H1 (cell line): ENCODE results near the gene DPT. TPM values are rescaled to one million over a fixed set of nuclear protein-coding genes. Genes with fewer than 3 reads are reported as not detected.

Experiments used
- CTCF ChIA-PET: fragments of 300-600 bp; sonication (Branson Sonifier 250); formaldehyde crosslinking; loops from one replicate; lab custom pipeline; 2021; ENCODE audit not compliant: partially characterized antibody; lab: Charles Lee
- POLR2A ChIA-PET: fragments of 300-600 bp; sonication (Branson Sonifier 250); formaldehyde crosslinking; loops from one replicate; lab custom pipeline; 2021; ENCODE audit warnings: inconsistent platforms; ENCODE audit not compliant: partially characterized antibody; lab: Charles Lee
- DNase-seq, 2 experiments: peaks; one replicate each; pipeline versions ENCODE4 v3.0.0 to v3.0.0-alpha.2; 2010 to 2022; ENCODE audit warnings: low spot score in 2 of 2, low read depth in 1 of 2, mixed read lengths in 1 of 2
- FAIRE-seq: peaks from 2 replicates; lab custom pipeline; 2011; peaks lifted over from hg19 to GRCh38; lab: Jason Lieb, UNC
- H2AFZ ChIP-seq: 2 replicates; pipeline ENCODE4 v1.8.1; 2012; ENCODE audit warnings: low read length, inconsistent platforms
- H2AK5ac ChIP-seq: 2 replicates; pipeline ENCODE4 v1.6.1; 2013; ENCODE audit warnings: low read depth, low read length
- H2BK120ac ChIP-seq: replicated peaks from 2 replicates; pipeline ENCODE3; 2013; ENCODE audit warnings: low read depth, low read length, inconsistent platforms
- H2BK12ac ChIP-seq: 2 replicates; pipeline ENCODE4 v1.6.1; 2013; ENCODE audit warnings: low read depth, low read length
- H2BK15ac ChIP-seq: 2 replicates; pipeline ENCODE4 v1.6.1; 2013; ENCODE audit warnings: low read length
- H2BK20ac ChIP-seq: 2 replicates; pipeline ENCODE4 v1.6.1; 2013; ENCODE audit warnings: low read length
- H2BK5ac ChIP-seq: 2 replicates; pipeline ENCODE4 v1.6.1; 2013; ENCODE audit warnings: low read depth, low read length
- H3K14ac ChIP-seq: 2 replicates; pipeline ENCODE4 v1.6.1; 2013; ENCODE audit warnings: inconsistent platforms; ENCODE audit not compliant: insufficient read length
- H3K18ac ChIP-seq: 2 replicates; pipeline ENCODE4 v1.6.1; 2013; ENCODE audit warnings: low read length; ENCODE audit errors: extremely low read depth
- H3K23ac ChIP-seq: 2 replicates; pipeline ENCODE4 v1.6.1; 2013; ENCODE audit warnings: inconsistent platforms; ENCODE audit not compliant: insufficient read length
- H3K23me2 ChIP-seq: 2 replicates; pipeline ENCODE4 v1.6.1; 2013; ENCODE audit warnings: low read depth, low read length
- H3K27ac ChIP-seq: 2 replicates; pipeline ENCODE4 v1.6.1; 2011; ENCODE audit warnings: low read depth, low read length, inconsistent platforms
- H3K27me3 ChIP-seq, 4 experiments: replicated peaks in 1 of 4; 1 replicate in 1 of 4; 2 replicates in 3 of 4; pipeline versions ENCODE4 v1.6.1 to v1.8.1; 2011 to 2013; ENCODE audit warnings: low read length in 3 of 4, mild to moderate bottlenecking in 3 of 4, inconsistent platforms in 2 of 4, mixed read lengths in 2 of 4, moderate library complexity in 1 of 4; ENCODE audit not compliant: control insufficient read depth in 3 of 4, insufficient read depth in 3 of 4; ENCODE audit errors: extremely low read depth in 1 of 4
- H3K36me3 ChIP-seq, 4 experiments: 2 replicates each; pipeline versions ENCODE4 v1.6.1 to v1.8.1; 2011 to 2013; ENCODE audit warnings: mild to moderate bottlenecking in 4 of 4, low read length in 3 of 4, moderate library complexity in 2 of 4, control low read depth in 1 of 4, inconsistent platforms in 1 of 4; ENCODE audit not compliant: insufficient read depth in 4 of 4, control insufficient read depth in 2 of 4
- H3K4ac ChIP-seq: replicated peaks from 2 replicates; pipeline ENCODE3; 2013; ENCODE audit warnings: low read length, low read depth, mixed read lengths, inconsistent platforms; ENCODE audit not compliant: insufficient read length
- H3K4me1 ChIP-seq, 4 experiments: replicated peaks in 1 of 4; 1 replicate in 1 of 4; 2 replicates in 3 of 4; pipeline versions ENCODE4 v1.6.1 to v1.8.1; 2011 to 2013; ENCODE audit warnings: low read length in 3 of 4, inconsistent platforms in 2 of 4, mixed read lengths in 1 of 4; ENCODE audit not compliant: insufficient read depth in 4 of 4, control insufficient read depth in 3 of 4
- H3K4me2 ChIP-seq, 2 experiments: 2 replicates each; pipeline versions ENCODE4 v1.6.1 to v1.8.1; 2011 to 2013; ENCODE audit warnings: low read depth in 2 of 2, low read length in 2 of 2, control low read depth in 1 of 2, inconsistent platforms in 1 of 2, mild to moderate bottlenecking in 1 of 2; ENCODE audit not compliant: insufficient read depth in 1 of 2
- H3K4me3 ChIP-seq, 4 experiments: fragments of 200-600, 300-600 bp in 1 of 4; sonication (generic), shearing (Covaris generic), sonication (Bioruptor Twin) in 1 of 4; 2 replicates each; pipeline versions ENCODE4 v1.5.1 to v1.8.1; 2011 to 2016; ENCODE audit warnings: low read length in 4 of 4, low read depth in 3 of 4, control low read depth in 2 of 4, inconsistent platforms in 2 of 4, mild to moderate bottlenecking in 2 of 4, mixed read lengths in 1 of 4, moderate library complexity in 1 of 4; ENCODE audit not compliant: insufficient read depth in 2 of 4; ENCODE audit errors: extremely low read depth in 1 of 4
- H3K56ac ChIP-seq: replicated peaks from 2 replicates; pipeline ENCODE3; 2013; ENCODE audit warnings: low read depth, mild to moderate bottlenecking, mixed read lengths, low read length, inconsistent platforms; ENCODE audit not compliant: insufficient read length
- H3K79me1 ChIP-seq: 2 replicates; pipeline ENCODE4 v1.6.1; 2013; ENCODE audit warnings: low read depth, low read length, control low read depth
- H3K79me2 ChIP-seq, 2 experiments: 2 replicates each; pipeline versions ENCODE4 v1.6.1 to v1.8.1; 2012 to 2013; ENCODE audit warnings: low read length in 2 of 2, mild to moderate bottlenecking in 2 of 2, inconsistent platforms in 1 of 2; ENCODE audit not compliant: insufficient read depth in 2 of 2, control insufficient read depth in 1 of 2
- H3K9ac ChIP-seq, 4 experiments: replicated peaks in 1 of 4; 1 replicate in 1 of 4; 2 replicates in 3 of 4; pipeline versions ENCODE4 v1.6.1 to v1.8.1; 2011 to 2013; ENCODE audit warnings: low read depth in 3 of 4, low read length in 3 of 4, control low read depth in 2 of 4, mild to moderate bottlenecking in 2 of 4, moderate library complexity in 2 of 4, inconsistent platforms in 1 of 4; ENCODE audit errors: extremely low read depth in 1 of 4
- H3K9me3 ChIP-seq, 2 experiments: 2 replicates each; pipeline versions ENCODE4 v1.6.1 to v1.8.1; 2012 to 2013; ENCODE audit warnings: mild to moderate bottlenecking in 2 of 2, moderate library complexity in 2 of 2, control low read depth in 1 of 2, inconsistent platforms in 1 of 2, low read depth in 1 of 2, low read length in 1 of 2, mixed read lengths in 1 of 2; ENCODE audit not compliant: insufficient read depth in 2 of 2
- H4K20me1 ChIP-seq, 2 experiments: replicated peaks in 1 of 2; 2 replicates each; pipeline versions ENCODE3 to v1.8.1; 2011 to 2013; ENCODE audit warnings: inconsistent platforms in 2 of 2, low read length in 2 of 2, mild to moderate bottlenecking in 1 of 2; ENCODE audit not compliant: insufficient read depth in 2 of 2, control insufficient read depth in 1 of 2
- H4K5ac ChIP-seq: 2 replicates; pipeline ENCODE4 v1.6.1; 2013; ENCODE audit warnings: low read length, low read depth, mixed read lengths, inconsistent platforms; ENCODE audit not compliant: insufficient read length
- H4K8ac ChIP-seq: 2 replicates; pipeline ENCODE4 v1.8.0; 2013; ENCODE audit warnings: mild to moderate bottlenecking, moderate library complexity, low read length, inconsistent platforms; ENCODE audit not compliant: insufficient read depth; ENCODE audit errors: extremely low read depth
- H4K91ac ChIP-seq: replicated peaks from 2 replicates; pipeline ENCODE3; 2013; ENCODE audit warnings: low read length, mixed read lengths, inconsistent platforms; ENCODE audit not compliant: insufficient read length
- ATF3 ChIP-seq: IDR thresholded peaks from 2 replicates; pipeline ENCODE4 v1.6.1; 2011; ENCODE audit warnings: low read depth, mild to moderate bottlenecking, low read length; ENCODE audit not compliant: insufficient read depth
- CHD1 ChIP-seq: IDR thresholded peaks from 2 replicates; pipeline ENCODE4 v1.6.1; 2012; ENCODE audit warnings: low read depth, low read length, improper control_type of control experiment
- CREB1 ChIP-seq: IDR thresholded peaks from 2 replicates; pipeline ENCODE4 v1.6.1; 2012; ENCODE audit warnings: inconsistent platforms
- EGR1 ChIP-seq: IDR thresholded peaks from 2 replicates; pipeline ENCODE4 v1.6.1; 2011; ENCODE audit warnings: low read depth, low read length, borderline replicate concordance
- EP300 ChIP-seq, 2 experiments: IDR thresholded peaks; 1 replicate in 1 of 2; 2 replicates in 1 of 2; pipeline ENCODE4 v1.6.1; 2011 to 2012; ENCODE audit warnings: low read depth in 2 of 2, low read length in 2 of 2, mild to moderate bottlenecking in 2 of 2, borderline replicate concordance in 1 of 2, inconsistent platforms in 1 of 2, moderate library complexity in 1 of 2
- FOSL1 ChIP-seq: IDR thresholded peaks from 2 replicates; pipeline ENCODE4 v1.6.1; 2011; ENCODE audit warnings: mild to moderate bottlenecking, low read depth, low read length, moderate library complexity; ENCODE audit not compliant: insufficient read depth
- GABPA ChIP-seq: IDR thresholded peaks from 2 replicates; pipeline ENCODE4 v1.6.1; 2011; ENCODE audit warnings: mild to moderate bottlenecking, low read length, moderate library complexity, borderline replicate concordance; ENCODE audit not compliant: insufficient read depth
- HDAC6 ChIP-seq: IDR thresholded peaks from one replicate; pipeline ENCODE4 v1.7.1; 2012; ENCODE audit warnings: low read depth, mild to moderate bottlenecking, inconsistent platforms, low read length, moderate library complexity
- JUN ChIP-seq: IDR thresholded peaks from 2 replicates; pipeline ENCODE4 v1.6.1; 2011; ENCODE audit warnings: low read depth, mild to moderate bottlenecking, improper control_type of control experiment, low read length
- MAX ChIP-seq: IDR thresholded peaks from 2 replicates; pipeline ENCODE4 v1.6.1; 2012; ENCODE audit warnings: inconsistent platforms
- RBBP5 ChIP-seq: IDR thresholded peaks from 2 replicates; pipeline ENCODE4 v1.7.1; 2012; ENCODE audit warnings: low read depth, mild to moderate bottlenecking, inconsistent platforms, low read length, moderate library complexity, borderline replicate concordance
- SP1 ChIP-seq: IDR thresholded peaks from 2 replicates; pipeline ENCODE4 v1.6.1; 2011; ENCODE audit warnings: low read depth, low read length
- SP4 ChIP-seq: IDR thresholded peaks from 2 replicates; pipeline ENCODE4 v1.6.1; 2012; ENCODE audit warnings: low read length, inconsistent platforms
- TAF7 ChIP-seq: optimal IDR thresholded peaks from 2 replicates; pipeline ENCODE3; 2011; ENCODE audit warnings: low read depth, mild to moderate bottlenecking, inconsistent platforms, low read length, moderate library complexity, borderline replicate concordance
- TCF12 ChIP-seq: IDR thresholded peaks from 2 replicates; pipeline ENCODE4 v1.6.1; 2011; ENCODE audit warnings: low read depth, mild to moderate bottlenecking, low read length
- WGBS, 2 experiments: shearing (Covaris generic) in 1 of 2; methylation state at CpG; one replicate each; pipeline versions ENCODE4 v1.1.6 to v1.1.7; 2013 to 2015; ENCODE audit warnings: low lambda C conversion rate in 2 of 2, mixed read lengths in 2 of 2, inconsistent platforms in 1 of 2, low coverage in 1 of 2, missing lambda C conversion rate in 1 of 2; ENCODE audit not compliant: insufficient replicate concordance in 2 of 2, insufficient coverage in 1 of 2, insufficient read length in 1 of 2; ENCODE audit errors: extremely low coverage in 1 of 2, missing lambda C conversion rate in 1 of 2; 5-methylcytosine and 5-hydroxymethylcytosine counted together
- polyA plus RNA-seq, 7 experiments: library from polyadenylated mRNA; depleted of rRNA in 3 of 7; stranded (reverse) in 5 of 7; unstranded in 2 of 7; fragments of >200 nt in 5 of 7; fragments of 200-250 nt in 2 of 7; gene quantifications; 1 replicate in 5 of 7; 2 replicates in 1 of 7; 4 replicates in 1 of 7; pipeline versions ENCODE4 v1.2.1 to v1.2.3, GENCODE V29; 2011 to 2013; ENCODE audit warnings: missing spikeins in 2 of 7, mixed read lengths in 2 of 7
- total RNA-seq: library from RNA; stranded (reverse); fragmentation: NEBNext Ultra II Directional; extraction: Animal tissue kit (Norgen Biotek cat#: 25700); gene quantifications from 2 replicates; pipeline ENCODE4 v1.2.1, GENCODE V29; 2021

Gene DPT
- total and polyA plus RNA-seq, 2 of the 8 experiments (the other 6 are each of a cell fraction or from before 2014, with no cell fraction given): not detected

- no peaks in the 10 kb centered on the region for H3K36me3 ChIP-seq
- H4K20me1 ChIP-seq: no peaks in the 10 kb centered on the region
- H3K79me1 ChIP-seq: no peaks in the 10 kb centered on the region
- H2BK15ac ChIP-seq: no peak overlapping the region
- H2BK5ac ChIP-seq: no peak overlapping the region
- no peak overlapping the region for H3K14ac ChIP-seq
- H3K4me3 ChIP-seq: no peak overlapping the region
- no peaks in the 10 kb centered on the region for H3K79me2 ChIP-seq
- no peak overlapping the region for H3K23ac ChIP-seq
- H3K4me2 ChIP-seq: no peak overlapping the region
- H3K9me3 ChIP-seq: no peaks in the 10 kb centered on the region
- H4K91ac ChIP-seq: no peak overlapping the region
- H3K56ac ChIP-seq: no peak overlapping the region
- H3K9ac ChIP-seq: no peak overlapping the region
- H4K8ac ChIP-seq: no peak overlapping the region
- H2BK120ac ChIP-seq: no peak overlapping the region
- H3K4ac ChIP-seq: no peak overlapping the region
- H3K23me2 ChIP-seq: no peaks in the 10 kb centered on the region
- no peak overlapping the region for H2AFZ ChIP-seq
- WGBS, 2 experiments: 100% methylated on average over 2 of the region's 2 CpGs; no CpG with 5 or more reads in 1 of the 2 experiments
- no peak overlapping the region for H2BK20ac ChIP-seq
- FAIRE-seq: no peak
- ChIA-PET POLR2A (no interaction called here), CTCF (interaction anchor here (0.6 kb wide), 1 partner anchor 450 kb away, joined by 3 read pairs; no protein-coding TSS in a partner anchor)
- H2BK12ac ChIP-seq: no peak overlapping the region
- no peaks in the 10 kb centered on the region for H3K4me1 ChIP-seq
- H3K18ac ChIP-seq: no peak overlapping the region
- no peak overlapping the region for H2AK5ac ChIP-seq
- H4K5ac ChIP-seq: no peak overlapping the region
- H3K27ac ChIP-seq: no peak overlapping the region
- no peak for DNase-seq
- H3K27me3 ChIP-seq: no peaks in the 10 kb centered on the region
- no peak for TF ChIP-seq FOSL1
- TF ChIP-seq SP4: no peak
- no peak for TF ChIP-seq TAF7
- no peak for TF ChIP-seq RBBP5
- TF ChIP-seq GABPA: no peak
- TF ChIP-seq SP1: no peak
- TF ChIP-seq JUN: no peak
- TF ChIP-seq EP300 (IDR thresholded peaks at IDR 0.05; ENCODE audit: borderline replicate concordance in 1 of 2, low read depth in 2 of 2, low read length in 2 of 2): no peak
- TF ChIP-seq TCF12: no peak
- no peak for TF ChIP-seq HDAC6
- no peak for TF ChIP-seq CHD1
- no peak for TF ChIP-seq CREB1
- no peak for TF ChIP-seq ATF3
- no peak for TF ChIP-seq EGR1
- no peak for TF ChIP-seq MAX
Observed at GRCh38 chr1:168725060-168725459, 3.9 kb downstream of the DPT start.
